Measurements from ENCODE around the gene ACP1.

ACP1 gene

DNA sequence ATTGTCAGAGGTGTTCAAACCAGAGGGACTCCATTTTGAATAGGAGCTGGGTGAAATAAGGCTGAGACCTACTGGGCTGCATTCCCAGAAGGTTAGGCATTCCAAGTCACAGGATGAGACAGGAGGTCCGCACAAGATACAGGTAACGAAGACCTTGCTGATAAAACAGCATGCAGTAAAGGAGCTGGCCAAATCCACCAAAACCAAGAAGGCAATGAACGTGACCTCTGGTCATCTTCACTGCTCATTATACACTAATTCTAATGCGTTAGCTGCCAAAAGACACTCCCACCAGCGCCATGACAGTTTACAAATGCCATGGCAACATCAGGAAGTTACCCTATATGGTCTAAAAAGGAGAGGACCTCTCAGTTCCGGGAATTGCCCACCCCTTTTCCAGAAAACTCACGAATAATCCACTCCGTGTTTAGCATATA is 11.5 kb upstream of the ACP1 start:
- H3K4me3 ChIP-seq (ENCODE audit: low read depth, low read length) = no peak overlapping the region
- TF ChIP-seq, protein P1, sequence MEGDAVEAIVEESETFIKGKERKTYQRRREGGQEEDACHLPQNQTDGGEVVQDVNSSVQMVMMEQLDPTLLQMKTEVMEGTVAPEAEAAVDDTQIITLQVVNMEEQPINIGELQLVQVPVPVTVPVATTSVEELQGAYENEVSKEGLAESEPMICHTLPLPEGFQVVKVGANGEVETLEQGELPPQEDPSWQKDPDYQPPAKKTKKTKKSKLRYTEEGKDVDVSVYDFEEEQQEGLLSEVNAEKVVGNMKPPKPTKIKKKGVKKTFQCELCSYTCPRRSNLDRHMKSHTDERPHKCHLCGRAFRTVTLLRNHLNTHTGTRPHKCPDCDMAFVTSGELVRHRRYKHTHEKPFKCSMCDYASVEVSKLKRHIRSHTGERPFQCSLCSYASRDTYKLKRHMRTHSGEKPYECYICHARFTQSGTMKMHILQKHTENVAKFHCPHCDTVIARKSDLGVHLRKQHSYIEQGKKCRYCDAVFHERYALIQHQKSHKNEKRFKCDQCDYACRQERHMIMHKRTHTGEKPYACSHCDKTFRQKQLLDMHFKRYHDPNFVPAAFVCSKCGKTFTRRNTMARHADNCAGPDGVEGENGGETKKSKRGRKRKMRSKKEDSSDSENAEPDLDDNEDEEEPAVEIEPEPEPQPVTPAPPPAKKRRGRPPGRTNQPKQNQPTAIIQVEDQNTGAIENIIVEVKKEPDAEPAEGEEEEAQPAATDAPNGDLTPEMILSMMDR (IDR thresholded peaks at IDR 0.05; ENCODE audit: low read depth, low read length) = no peak
- in situ Hi-C loops (cut with HindIII; ENCODE audit: low sequenced_read_pairs) = no loop called here
- DNase-seq (ENCODE audit: low read depth, low spot score) = no peak

DNA sequence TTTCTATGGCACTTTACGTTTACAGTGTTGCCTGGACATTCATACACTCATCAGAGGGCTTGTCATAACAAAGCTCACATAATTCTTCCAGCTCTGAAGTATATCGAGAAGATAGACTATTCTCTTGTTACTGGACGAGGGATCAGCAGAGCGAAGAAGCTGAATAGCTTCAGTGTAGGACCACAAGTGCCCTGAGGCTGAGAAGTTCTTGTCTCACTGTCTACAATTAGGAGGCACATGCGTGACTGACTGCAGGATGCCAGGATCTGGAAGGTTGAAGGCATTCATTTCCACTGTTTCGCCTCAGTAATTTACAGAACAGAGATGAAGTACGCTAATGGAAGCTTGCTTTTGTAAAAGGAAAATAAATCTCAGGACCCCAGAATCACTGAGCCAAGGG is 10.5 kb upstream of the ACP1 start:
- H3K4me3 ChIP-seq (ENCODE audit: low read depth, low read length) = no peak overlapping the region
- no peak for DNase-seq (ENCODE audit: low read depth, low spot score)
- TF ChIP-seq, protein P1 (IDR thresholded peaks at IDR 0.05; ENCODE audit: low read depth, low read length) = no peak
- in situ Hi-C loops (cut with HindIII; ENCODE audit: low sequenced_read_pairs) = no loop called here

DNA sequence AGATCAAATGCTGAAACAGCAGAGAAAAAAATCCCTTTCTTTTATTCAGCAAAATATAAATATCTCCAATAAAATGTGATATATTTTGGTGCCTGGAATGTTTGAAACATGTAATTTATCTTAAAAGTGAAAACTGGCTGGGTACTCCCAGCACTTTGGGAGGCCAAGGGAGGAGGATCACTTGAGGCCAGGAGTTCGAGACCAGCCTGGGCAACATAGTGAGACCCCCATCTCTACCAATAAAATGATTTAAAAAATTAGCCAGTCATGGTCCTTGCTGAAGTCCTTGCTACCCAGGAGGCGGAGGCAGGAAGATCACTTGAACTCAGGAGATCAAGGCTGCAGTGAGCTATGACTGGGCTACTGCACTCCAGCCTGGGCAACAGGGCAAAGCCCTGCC is 9.6 kb upstream of the ACP1 start:
- TF ChIP-seq, protein P1 (IDR thresholded peaks at IDR 0.05; ENCODE audit: low read depth, low read length) = no peak
- in situ Hi-C loops (cut with HindIII; ENCODE audit: low sequenced_read_pairs) = no loop called here
- no peak for DNase-seq (ENCODE audit: low read depth, low spot score)
- H3K4me3 ChIP-seq (ENCODE audit: low read depth, low read length) = no peak overlapping the region

DNA sequence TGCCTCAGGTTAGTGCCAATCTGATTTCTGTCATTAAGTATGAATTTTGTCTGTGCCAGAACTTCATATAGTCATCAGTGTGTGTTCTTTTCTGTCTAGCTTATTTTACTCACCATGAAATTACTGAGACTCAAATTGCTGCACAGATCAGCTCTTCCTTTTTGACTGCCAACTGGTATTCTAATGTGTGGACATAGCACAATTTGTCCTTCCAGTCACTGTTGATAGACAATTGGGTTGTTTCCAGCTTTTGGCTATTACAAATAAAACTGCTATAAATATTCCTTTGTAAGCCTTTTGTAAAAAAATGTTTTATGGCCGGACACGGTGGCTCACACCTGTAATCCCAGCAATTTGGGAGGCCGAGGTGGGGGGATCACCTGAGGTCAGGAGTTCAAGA is 8.7 kb upstream of the ACP1 start:
- TF ChIP-seq, protein P1 (IDR thresholded peaks at IDR 0.05; ENCODE audit: low read depth, low read length) = no peak
- in situ Hi-C loops (cut with HindIII; ENCODE audit: low sequenced_read_pairs) = no loop called here
- no peak for DNase-seq (ENCODE audit: low read depth, low spot score)
- H3K4me3 ChIP-seq (ENCODE audit: low read depth, low read length) = no peak overlapping the region

DNA sequence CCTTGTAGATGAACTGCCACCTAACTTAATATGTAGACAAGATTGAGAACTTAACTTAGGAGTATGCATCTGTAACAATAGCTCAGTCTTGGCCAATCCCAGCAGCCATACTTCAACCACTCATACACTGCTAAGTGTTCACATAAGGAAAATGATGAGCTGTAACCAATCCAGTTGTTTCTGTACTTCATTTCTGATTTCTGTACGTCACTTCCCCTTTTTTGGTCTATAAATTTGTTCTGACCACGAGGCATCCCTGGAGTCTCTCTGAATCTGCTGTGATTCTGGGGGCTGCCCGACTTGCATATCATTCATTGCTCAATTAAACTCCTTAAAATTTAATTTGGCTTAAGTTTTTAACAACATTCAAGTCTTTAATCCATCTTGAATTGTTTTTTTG is 7.3 kb upstream of the ACP1 start:
- no peak overlapping the region for H3K4me3 ChIP-seq (ENCODE audit: low read depth, low read length)
- TF ChIP-seq, protein P1 (IDR thresholded peaks at IDR 0.05; ENCODE audit: low read depth, low read length) = no peak
- in situ Hi-C loops (cut with HindIII; ENCODE audit: low sequenced_read_pairs) = no loop called here
- no peak for DNase-seq (ENCODE audit: low read depth, low spot score)

DNA sequence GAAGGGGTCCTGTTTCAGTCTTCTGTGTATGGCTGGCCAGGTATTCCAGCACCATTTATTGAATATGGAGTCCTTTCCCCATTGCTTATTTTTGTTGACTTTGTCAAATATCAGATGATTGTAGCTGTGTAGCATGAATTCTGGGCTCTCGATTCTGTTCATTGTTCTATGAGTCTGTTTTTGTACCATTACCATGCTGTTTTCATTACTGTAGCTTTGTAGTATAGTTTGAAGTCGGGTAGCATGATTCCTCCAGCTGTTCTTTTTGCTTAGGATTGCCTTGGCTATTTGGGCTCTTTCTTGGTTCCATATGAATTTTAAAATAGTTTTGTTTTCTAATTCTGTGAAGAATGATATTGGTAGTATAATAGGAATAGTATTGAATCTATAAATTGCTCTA is 6.9 kb upstream of the ACP1 start:
- H3K4me3 ChIP-seq (ENCODE audit: low read depth, low read length) = no peak overlapping the region
- DNase-seq (ENCODE audit: low read depth, low spot score) = no peak
- TF ChIP-seq, protein P1 (IDR thresholded peaks at IDR 0.05; ENCODE audit: low read depth, low read length) = no peak
- in situ Hi-C loops (cut with HindIII; ENCODE audit: low sequenced_read_pairs) = no loop called here

DNA sequence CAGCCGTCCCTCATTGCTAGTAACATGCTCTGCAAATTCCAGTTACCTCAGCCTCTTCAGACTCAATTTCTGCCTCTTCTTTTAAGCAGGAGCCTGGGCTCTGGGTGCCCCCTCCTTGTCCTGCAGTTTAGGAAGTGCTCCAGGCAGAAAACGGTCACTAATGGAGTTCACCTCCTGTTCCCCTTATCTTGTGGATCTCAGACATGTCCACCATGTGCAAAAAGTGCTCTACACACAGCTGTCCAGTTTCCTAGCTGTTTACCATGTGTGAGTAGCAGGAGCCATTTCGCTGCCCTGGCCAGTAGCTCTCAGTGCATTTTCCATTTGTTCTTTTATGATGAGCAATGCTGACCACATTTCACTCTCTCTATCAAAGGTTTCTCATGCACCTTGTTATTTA is 5.8 kb upstream of the ACP1 start:
- TF ChIP-seq, protein P1 (IDR thresholded peaks at IDR 0.05; ENCODE audit: low read depth, low read length) = no peak
- no peak overlapping the region for H3K4me3 ChIP-seq (ENCODE audit: low read depth, low read length)
- DNase-seq (ENCODE audit: low read depth, low spot score) = no peak
- in situ Hi-C loops (cut with HindIII; ENCODE audit: low sequenced_read_pairs) = no loop called here
